Fibroblast of skin of abdomen (primary cell): ENCODE results near the gene COL4A3.

Source experiments
- DNase-seq: peaks from one replicate; pipeline ENCODE4 v3.0.0-alpha.2; 2013

The COL4A3 gene

GRCh38 chr2:227293531-227293930 lies 129.1 kb downstream of the COL4A3 start:
- no peak for DNase-seq

- no peak for DNase-seq
Observed at GRCh38 chr2:227295806-227296205, 131.4 kb downstream of the COL4A3 start.

- no peak for DNase-seq
Observed at GRCh38 chr2:227296671-227297405, 132.4 kb downstream of the COL4A3 start.

- DNase-seq: no peak
Observed at GRCh38 chr2:227301523-227301922, 137.1 kb downstream of the COL4A3 start.

GRCh38 chr2:227308784-227309183 lies 144.4 kb downstream of the COL4A3 start:
- peak; percentile 1 for DNase-seq

- DNase-seq: no peak
Observed at GRCh38 chr2:227310756-227311110, 146.3 kb downstream of the COL4A3 start.

GRCh38 chr2:227311861-227312506 lies 147.6 kb downstream of the COL4A3 start:
- no peak for DNase-seq

- no peak for DNase-seq
Observed at GRCh38 chr2:227312579-227312978, 148.2 kb downstream of the COL4A3 start.

GRCh38 chr2:227313310-227313709 lies 148.9 kb downstream of the COL4A3 start:
- no peak for DNase-seq

GRCh38 chr2:227317834-227318233 lies 153.4 kb downstream of the COL4A3 start:
- no peak for DNase-seq

GRCh38 chr2:227320305-227321094 lies 156.1 kb downstream of the COL4A3 start:
- DNase-seq: no peak

GRCh38 chr2:227322530-227323205 lies 158.2 kb downstream of the COL4A3 start:
- DNase-seq: no peak

GRCh38 chr2:227323818-227324217 lies 159.4 kb downstream of the COL4A3 start:
- DNase-seq: no peak

- no peak for DNase-seq
Observed at GRCh38 chr2:227324642-227324994, 160.2 kb downstream of the COL4A3 start.

- peak; percentile 93 for DNase-seq
Observed at GRCh38 chr2:227324995-227325838, 160.8 kb downstream of the COL4A3 start, which contains the start of gene MFF. Gene MFF (plus strand): TSS chr2:227325251. CDS start chr2:227330666, 5,415 bp downstream.

GRCh38 chr2:227325839-227326195 lies 161.4 kb downstream of the COL4A3 start:
- peak; percentile 33 for DNase-seq

- no peak for DNase-seq
Observed at GRCh38 chr2:227326783-227327182, 162.4 kb downstream of the COL4A3 start.

- DNase-seq: no peak
Observed at GRCh38 chr2:227335713-227336112, 171.3 kb downstream of the COL4A3 start.

GRCh38 chr2:227337442-227337841 lies 173.0 kb downstream of the COL4A3 start:
- DNase-seq: no peak

- DNase-seq: no peak
Observed at GRCh38 chr2:227339098-227339599, 174.7 kb downstream of the COL4A3 start.

- no peak for DNase-seq
Observed at GRCh38 chr2:227340106-227340505, 175.7 kb downstream of the COL4A3 start.

GRCh38 chr2:227341553-227341952 lies 177.1 kb downstream of the COL4A3 start:
- no peak for DNase-seq
